KMS-11 (cell line): Measurements from ENCODE around the gene USP3.

Experiments
- H2AFZ ChIP-seq: fragments of 200-600 bp; sonication (generic); 2 replicates; pipeline ENCODE4 v1.6.1; 2016; ENCODE audit warnings: antibody characterized with exemption, mixed run types, low read depth
- H3K27ac ChIP-seq: fragments of 200-600 bp; sonication (generic); 2 replicates; pipeline ENCODE4 v1.6.1; 2016; ENCODE audit warnings: mild to moderate bottlenecking, mixed run types
- H3K27me3 ChIP-seq: fragments of 200-600 bp; sonication (generic); 2 replicates; pipeline ENCODE4 v1.6.1; 2017; ENCODE audit warnings: mild to moderate bottlenecking, low read depth, mixed run types, moderate library complexity; ENCODE audit not compliant: insufficient read depth
- H3K36me3 ChIP-seq: fragments of 200-600 bp; sonication (generic); 2 replicates; pipeline ENCODE4 v1.6.1; 2017; ENCODE audit warnings: mild to moderate bottlenecking, mixed run types; ENCODE audit not compliant: insufficient read depth
- H3K4me1 ChIP-seq: fragments of 200-600 bp; sonication (generic); 2 replicates; pipeline ENCODE4 v1.6.1; 2016; ENCODE audit warnings: mild to moderate bottlenecking, low read depth, mixed run types; ENCODE audit not compliant: poor library complexity, severe bottlenecking
- H3K4me2 ChIP-seq: fragments of 200-600 bp; sonication (generic); 2 replicates; pipeline ENCODE4 v1.7.0; 2016; ENCODE audit warnings: mild to moderate bottlenecking, mixed run types
- H3K4me3 ChIP-seq: fragments of 200-600 bp; sonication (generic); IDR thresholded peaks from 2 replicates; pipeline ENCODE4 v1.6.1; 2017; ENCODE audit warnings: low read depth, low read length, mixed read lengths; ENCODE audit not compliant: insufficient read depth
- H3K79me2 ChIP-seq: fragments of 200-600 bp; sonication (generic); 2 replicates; pipeline ENCODE4 v1.6.1; 2016; ENCODE audit warnings: low read depth, mixed run types; ENCODE audit not compliant: insufficient read depth
- H3K9ac ChIP-seq: fragments of 200-600 bp; sonication (generic); 2 replicates; pipeline ENCODE4 v1.6.1; 2016; ENCODE audit warnings: mild to moderate bottlenecking, mixed run types
- H4K20me1 ChIP-seq: fragments of 200-600 bp; sonication (generic); 2 replicates; pipeline ENCODE4 v1.6.1; 2016; ENCODE audit warnings: mild to moderate bottlenecking, mixed run types; ENCODE audit not compliant: insufficient read depth
- TF ChIP-seq, protein P1 (sequence below): fragments of 200-600 bp; sonication (generic); conservative IDR thresholded peaks from 2 replicates; pipeline ENCODE4 v1.6.1; 2017; ENCODE audit warnings: low read depth, mild to moderate bottlenecking, antibody characterized with exemption, low read length, moderate library complexity, mixed read lengths

The USP3 gene, protein sequence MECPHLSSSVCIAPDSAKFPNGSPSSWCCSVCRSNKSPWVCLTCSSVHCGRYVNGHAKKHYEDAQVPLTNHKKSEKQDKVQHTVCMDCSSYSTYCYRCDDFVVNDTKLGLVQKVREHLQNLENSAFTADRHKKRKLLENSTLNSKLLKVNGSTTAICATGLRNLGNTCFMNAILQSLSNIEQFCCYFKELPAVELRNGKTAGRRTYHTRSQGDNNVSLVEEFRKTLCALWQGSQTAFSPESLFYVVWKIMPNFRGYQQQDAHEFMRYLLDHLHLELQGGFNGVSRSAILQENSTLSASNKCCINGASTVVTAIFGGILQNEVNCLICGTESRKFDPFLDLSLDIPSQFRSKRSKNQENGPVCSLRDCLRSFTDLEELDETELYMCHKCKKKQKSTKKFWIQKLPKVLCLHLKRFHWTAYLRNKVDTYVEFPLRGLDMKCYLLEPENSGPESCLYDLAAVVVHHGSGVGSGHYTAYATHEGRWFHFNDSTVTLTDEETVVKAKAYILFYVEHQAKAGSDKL

DNA sequence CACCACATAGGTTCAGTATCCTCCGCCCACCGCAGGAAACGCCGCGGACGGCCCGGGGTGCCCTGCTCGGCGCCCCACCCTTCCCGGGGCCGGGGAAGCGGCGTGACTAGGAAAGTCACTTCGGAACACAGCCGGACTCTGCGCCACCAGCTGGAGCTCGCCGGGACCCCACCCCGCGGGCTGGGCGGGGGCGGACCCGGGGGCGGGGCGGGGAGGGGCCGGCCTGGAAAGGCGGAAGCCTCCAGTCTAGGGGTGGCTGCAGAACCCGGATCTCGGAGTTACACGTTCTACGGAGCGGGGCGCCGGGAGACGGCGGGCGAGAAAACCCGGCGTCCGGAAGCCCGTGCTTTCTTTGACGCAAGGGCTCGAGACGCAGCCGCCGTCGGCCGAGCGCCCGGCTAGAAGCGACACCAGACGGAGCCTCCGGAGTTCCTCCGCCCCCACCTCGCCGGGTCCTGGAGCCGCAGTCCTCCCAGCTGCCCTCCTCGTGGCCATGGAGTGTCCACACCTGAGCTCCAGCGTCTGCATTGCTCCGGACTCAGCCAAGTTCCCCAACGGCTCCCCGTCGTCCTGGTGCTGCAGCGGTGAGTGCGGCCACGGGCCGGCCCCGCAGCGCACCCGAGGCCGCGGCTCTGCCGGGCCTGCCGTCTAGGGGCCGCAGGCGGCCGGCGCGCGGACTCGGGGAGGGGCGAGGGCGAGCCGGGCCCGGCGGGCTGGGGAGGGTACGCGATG lies at the start of gene USP3:
TSS of gene USP3 (plus strand) at position 347 of the 732 bp plus-strand sequence. CDS start at position 494, 147 bp downstream.
- H2AFZ ChIP-seq, result peak within 1 kb of the TSS; percentile 97
- peak within 1 kb of the TSS; percentile 92 for H3K4me2 ChIP-seq
- peaks cover 18% of the 10 kb centered on the region; the same call in 1 of the 2 replicates for H4K20me1 ChIP-seq
- peak within 1 kb of the TSS; percentile 45 for H3K4me3 ChIP-seq
- H3K9ac ChIP-seq, result peak within 1 kb of the TSS; percentile 97
- no peaks in the 10 kb centered on the region for H3K27me3 ChIP-seq
- TF ChIP-seq, protein P1, sequence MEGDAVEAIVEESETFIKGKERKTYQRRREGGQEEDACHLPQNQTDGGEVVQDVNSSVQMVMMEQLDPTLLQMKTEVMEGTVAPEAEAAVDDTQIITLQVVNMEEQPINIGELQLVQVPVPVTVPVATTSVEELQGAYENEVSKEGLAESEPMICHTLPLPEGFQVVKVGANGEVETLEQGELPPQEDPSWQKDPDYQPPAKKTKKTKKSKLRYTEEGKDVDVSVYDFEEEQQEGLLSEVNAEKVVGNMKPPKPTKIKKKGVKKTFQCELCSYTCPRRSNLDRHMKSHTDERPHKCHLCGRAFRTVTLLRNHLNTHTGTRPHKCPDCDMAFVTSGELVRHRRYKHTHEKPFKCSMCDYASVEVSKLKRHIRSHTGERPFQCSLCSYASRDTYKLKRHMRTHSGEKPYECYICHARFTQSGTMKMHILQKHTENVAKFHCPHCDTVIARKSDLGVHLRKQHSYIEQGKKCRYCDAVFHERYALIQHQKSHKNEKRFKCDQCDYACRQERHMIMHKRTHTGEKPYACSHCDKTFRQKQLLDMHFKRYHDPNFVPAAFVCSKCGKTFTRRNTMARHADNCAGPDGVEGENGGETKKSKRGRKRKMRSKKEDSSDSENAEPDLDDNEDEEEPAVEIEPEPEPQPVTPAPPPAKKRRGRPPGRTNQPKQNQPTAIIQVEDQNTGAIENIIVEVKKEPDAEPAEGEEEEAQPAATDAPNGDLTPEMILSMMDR, result no peak
- H3K79me2 ChIP-seq, result peaks cover 43% of the 10 kb centered on the region
- no peaks in the 10 kb centered on the region for H3K36me3 ChIP-seq
- peaks cover 26% of the 10 kb centered on the region for H3K4me1 ChIP-seq
- H3K27ac ChIP-seq, result peak within 1 kb of the TSS; percentile 87

DNA sequence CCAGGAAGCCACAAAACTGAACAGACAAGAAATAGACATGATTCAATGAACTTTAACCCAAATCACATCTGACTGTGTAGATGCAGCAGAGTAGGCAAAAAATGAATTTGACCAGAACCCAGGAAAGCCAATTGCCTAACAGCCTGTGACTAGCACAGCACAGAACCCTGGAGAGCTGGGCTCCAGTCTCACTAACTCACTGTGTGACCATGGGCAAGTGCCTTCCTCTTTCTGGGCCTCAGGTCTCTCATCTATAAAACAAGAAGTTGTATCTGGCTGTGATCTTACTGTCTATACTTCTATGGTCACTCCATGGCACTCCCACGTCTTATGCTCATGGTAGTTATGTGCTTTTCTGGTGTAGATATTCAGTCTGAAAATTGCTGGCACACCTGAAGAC lies 48.1 kb upstream of the USP3 start:
- Histone ChIP-seq H3K4me1 (no peaks in the 10 kb centered on the region), H3K4me2 (no peak overlapping the region), H3K9ac (no peak overlapping the region), H3K79me2 (no peaks in the 10 kb centered on the region), H3K27me3 (no peaks in the 10 kb centered on the region), H2AFZ (no peak overlapping the region), H3K4me3 (no peak overlapping the region), H3K36me3 (no peaks in the 10 kb centered on the region), H3K27ac (no peak overlapping the region), H4K20me1 (no peaks in the 10 kb centered on the region)
- TF ChIP-seq, protein P1, result no peak

DNA sequence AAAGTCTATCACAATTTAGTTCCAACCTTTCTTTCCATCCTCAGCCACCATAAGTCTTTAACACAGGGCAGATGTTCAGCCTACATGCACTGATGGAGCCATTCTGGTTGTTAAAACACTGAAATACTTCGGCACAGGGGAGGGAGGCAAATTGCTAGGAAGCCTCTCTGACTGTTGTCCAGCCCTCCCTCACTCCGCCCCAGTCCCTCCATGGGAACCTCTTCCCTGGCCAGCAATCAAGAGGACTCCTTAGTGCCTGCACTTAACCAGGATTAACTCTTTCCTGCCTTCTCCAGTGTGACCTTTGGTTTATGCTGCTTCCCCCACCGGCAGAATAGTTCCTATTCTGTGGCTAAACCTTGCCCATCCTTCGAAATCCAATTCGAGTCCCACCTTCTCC lies 47.0 kb upstream of the USP3 start:
- TF ChIP-seq, protein P1, result no peak
- Histone ChIP-seq H3K27ac (no peak overlapping the region), H3K79me2 (no peaks in the 10 kb centered on the region), H4K20me1 (no peaks in the 10 kb centered on the region), H3K9ac (no peak overlapping the region), H3K27me3 (no peaks in the 10 kb centered on the region), H3K36me3 (no peaks in the 10 kb centered on the region), H3K4me3 (no peak overlapping the region), H3K4me1 (peaks cover under 1% of the 10 kb centered on the region), H2AFZ (no peak overlapping the region), H3K4me2 (no peak overlapping the region)

DNA sequence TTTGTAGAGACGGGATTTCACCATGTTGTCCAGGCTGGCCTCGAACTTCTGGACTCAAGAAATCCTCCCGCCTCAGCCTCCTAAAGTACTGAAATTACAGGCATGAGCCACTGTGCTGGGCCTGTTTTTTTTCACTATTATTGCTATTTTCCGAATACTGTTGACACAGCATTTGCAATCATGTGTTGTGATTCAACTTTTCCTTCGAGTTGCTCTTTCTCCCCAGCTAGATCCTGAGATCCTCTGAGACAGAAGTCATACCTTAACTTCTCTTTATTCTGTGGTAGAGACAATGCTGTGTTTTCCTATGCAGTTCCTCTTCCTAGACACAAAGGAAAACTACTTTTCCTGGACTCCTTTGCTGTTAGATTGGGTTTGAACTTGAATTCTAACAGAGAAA lies 46.4 kb upstream of the USP3 start:
- Histone ChIP-seq H3K9ac (no peak overlapping the region), H3K79me2 (no peaks in the 10 kb centered on the region), H3K4me3 (no peak overlapping the region), H3K27me3 (no peaks in the 10 kb centered on the region), H3K4me2 (no peak overlapping the region), H2AFZ (no peak overlapping the region), H4K20me1 (no peaks in the 10 kb centered on the region), H3K36me3 (no peaks in the 10 kb centered on the region), H3K4me1 (peaks cover 4% of the 10 kb centered on the region), H3K27ac (no peak overlapping the region)
- TF ChIP-seq, protein P1, result no peak
